GM20000 (cell line): ENCODE data around the gene PLCH2.

Source experiments
- DNase-seq: peaks from one replicate; pipeline ENCODE4 v3.0.0; 2012; ENCODE audit warnings: low spot score
- TF ChIP-seq, protein P1 (sequence below): IDR thresholded peaks from 2 replicates; pipeline ENCODE4 v1.5.1; 2012; ENCODE audit warnings: mild to moderate bottlenecking, control low read depth; ENCODE audit errors: extremely low read depth, missing control alignments

PLCH2 gene

DNA sequence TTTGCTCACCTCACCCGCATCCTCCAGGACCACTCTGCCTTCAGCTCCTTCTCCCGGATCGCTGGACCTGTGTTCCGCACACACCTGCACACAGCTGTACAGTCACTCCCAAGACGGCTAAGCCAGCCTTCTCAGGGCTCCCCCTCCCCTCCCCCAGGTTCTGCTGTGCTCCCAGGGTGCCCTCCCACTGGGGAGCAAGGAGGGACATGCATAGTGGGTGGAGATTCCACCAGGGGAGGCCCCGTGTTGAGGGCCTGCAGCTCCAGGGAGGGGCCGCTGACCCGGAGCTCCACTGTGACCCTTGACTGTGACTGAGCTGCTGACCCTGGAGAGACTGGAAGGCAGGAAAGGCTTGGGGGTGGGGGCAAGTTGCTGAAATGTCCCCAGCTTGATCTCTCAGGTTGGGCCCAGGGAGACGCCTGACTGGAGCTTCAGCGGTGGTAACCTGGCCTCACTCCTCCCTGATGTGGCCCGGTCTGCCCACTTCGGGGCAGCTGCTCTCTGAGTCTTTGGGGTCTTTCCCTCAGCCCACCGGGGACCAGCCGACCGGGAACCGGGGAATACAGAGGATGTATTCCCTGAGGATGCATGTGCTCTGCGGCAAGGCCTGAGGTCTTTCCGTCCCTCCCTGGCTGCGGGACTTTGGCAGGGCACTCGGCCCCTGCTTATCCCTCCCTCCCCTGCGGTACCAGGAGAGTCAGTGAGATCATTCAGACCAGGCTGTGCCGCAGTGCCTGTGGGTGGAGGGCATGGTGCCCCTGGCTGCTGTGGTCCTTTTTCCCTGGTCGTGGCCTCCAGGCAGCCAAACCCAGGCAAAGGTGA lies 28.6 kb upstream of the PLCH2 start:
- DNase-seq: no peak
- TF ChIP-seq, protein P1, sequence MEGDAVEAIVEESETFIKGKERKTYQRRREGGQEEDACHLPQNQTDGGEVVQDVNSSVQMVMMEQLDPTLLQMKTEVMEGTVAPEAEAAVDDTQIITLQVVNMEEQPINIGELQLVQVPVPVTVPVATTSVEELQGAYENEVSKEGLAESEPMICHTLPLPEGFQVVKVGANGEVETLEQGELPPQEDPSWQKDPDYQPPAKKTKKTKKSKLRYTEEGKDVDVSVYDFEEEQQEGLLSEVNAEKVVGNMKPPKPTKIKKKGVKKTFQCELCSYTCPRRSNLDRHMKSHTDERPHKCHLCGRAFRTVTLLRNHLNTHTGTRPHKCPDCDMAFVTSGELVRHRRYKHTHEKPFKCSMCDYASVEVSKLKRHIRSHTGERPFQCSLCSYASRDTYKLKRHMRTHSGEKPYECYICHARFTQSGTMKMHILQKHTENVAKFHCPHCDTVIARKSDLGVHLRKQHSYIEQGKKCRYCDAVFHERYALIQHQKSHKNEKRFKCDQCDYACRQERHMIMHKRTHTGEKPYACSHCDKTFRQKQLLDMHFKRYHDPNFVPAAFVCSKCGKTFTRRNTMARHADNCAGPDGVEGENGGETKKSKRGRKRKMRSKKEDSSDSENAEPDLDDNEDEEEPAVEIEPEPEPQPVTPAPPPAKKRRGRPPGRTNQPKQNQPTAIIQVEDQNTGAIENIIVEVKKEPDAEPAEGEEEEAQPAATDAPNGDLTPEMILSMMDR: no peak

DNA sequence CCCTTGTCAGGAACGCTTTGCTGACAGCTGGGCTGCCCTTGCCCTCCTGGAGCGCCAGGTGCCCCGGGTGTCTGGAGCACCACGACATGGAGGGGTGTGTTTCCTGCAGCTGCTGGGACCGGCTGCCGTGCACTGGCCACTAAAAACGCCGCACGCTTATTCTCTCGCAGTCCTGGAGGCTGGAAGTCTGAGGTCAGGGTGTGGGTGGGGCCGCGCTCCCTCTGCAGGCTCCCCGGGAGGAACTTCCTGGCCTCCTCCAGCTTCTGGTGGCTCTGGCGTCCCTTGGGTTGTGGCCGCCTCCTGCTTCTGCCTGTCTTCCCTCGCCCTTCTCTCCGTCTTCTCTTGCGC lies 28.0 kb upstream of the PLCH2 start:
- no peak for DNase-seq
- TF ChIP-seq, protein P1: no peak

DNA sequence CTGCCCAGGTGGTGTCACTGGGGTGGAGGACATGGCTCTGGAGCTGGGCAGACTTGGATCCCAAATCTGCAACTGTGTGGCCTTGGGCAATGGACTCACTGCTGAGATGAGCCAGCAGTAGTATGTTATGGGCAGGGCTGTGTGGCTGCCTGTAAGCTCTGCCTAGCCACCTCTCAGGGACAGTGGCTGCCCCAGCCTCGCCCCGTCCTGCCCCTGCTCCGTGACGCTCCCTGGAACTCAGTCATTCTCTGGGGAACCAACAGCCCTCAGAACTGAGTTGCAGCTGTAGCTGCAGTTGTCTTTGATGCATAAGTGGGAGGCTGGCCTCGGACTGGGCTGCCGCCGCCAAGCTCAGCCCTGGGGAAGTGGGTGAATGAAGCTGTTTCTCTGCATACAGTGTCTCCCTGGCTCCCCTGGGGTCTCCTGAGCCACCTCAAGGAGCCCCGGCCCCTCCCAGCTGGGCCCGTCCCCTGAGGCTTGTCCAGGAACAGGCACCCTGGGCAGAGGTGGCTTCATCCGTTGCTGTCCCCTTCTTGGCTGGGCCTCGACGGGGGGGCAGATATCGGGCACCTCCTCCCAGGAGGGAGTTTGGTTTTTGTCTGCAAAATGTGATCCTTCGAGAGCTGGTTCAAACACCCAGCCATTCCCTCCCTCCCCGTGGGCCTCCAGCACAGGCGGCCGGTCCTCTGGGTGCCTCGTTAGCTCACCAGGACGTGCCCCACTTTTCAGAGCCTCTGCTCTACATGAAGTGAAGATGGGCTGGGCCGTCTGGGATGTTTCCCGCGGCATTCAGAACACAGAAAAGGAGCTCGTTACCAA lies 26.2 kb upstream of the PLCH2 start:
- DNase-seq: peak; percentile 57
- TF ChIP-seq, protein P1: no peak

DNA sequence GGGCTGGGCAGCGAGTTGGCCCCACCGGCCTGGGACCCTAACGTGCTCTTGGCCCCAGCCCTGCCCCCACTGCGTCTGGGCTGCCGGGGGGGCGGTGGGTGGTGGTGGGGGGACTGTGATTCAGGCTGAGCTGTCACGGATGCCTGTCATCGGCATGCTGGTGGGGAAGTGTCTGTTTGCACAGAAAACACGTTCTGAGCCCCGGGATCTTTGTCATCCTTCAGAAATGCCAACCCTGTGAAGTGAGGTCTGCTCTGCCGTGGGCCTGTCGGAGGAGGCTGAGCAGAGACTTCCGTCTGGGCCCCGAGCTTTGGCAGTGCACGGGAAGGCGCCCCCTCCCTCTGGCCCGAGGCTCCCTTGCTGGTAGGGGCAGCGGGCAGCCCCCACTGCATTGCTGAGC lies 24.3 kb upstream of the PLCH2 start:
- DNase-seq: no peak
- TF ChIP-seq, protein P1: no peak

DNA sequence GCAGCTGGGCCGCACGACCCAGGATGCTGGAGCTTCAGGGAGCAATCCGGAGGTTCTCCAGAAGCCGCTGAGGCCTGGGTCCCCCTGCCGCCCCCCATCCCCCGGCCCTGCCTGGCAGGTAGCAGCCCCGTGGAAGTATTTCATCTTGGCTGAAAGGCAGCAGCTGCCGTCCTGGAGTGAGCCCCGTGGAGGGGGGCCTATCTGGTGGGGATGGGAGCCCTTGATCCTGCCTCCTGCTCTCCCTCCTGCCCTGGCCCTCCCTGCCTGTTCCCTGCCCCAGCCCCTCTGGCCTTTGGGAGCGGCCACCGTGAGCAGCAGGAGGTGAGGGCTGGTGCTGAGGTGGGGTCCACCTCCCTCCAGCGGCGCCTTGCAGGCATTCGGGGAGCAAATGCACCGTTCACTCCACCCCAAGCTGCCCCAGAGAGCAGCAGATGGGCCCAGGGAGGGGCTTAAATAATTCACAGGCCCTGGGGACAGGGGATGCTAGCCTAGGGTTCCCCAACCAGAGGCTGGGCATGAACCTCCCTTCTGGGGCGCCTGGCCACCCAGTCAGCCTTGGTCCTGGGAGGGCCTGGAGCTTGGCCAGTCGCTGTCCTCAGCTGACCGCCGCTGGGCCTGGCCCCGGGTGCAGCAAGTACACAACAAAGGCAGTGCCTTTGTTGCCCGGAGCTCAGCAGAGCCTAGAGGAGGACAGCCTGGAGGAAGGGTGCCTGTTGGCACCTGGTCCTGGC lies 23.7 kb upstream of the PLCH2 start:
- DNase-seq: no peak
- TF ChIP-seq, protein P1: no peak

DNA sequence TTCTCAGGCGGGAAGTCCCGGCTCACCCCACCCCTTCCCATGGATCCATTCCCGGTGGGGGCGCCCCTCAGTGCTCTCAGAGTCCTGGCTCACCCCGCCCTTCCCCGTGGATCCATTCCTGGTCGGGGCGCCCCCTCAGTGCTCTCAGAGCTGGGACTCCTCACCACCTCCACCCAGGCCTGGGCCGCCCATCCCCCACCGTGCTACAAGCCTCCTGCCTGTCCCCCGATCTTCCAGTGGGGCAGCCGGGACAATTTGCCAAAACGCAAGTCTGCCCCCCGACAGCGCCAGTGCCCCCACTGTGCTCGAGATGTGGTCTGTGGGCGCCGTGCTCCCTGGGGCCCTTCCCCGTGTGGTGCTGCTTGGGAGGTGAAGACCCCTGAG lies 23.2 kb upstream of the PLCH2 start:
- TF ChIP-seq, protein P1: no peak
- no peak for DNase-seq

DNA sequence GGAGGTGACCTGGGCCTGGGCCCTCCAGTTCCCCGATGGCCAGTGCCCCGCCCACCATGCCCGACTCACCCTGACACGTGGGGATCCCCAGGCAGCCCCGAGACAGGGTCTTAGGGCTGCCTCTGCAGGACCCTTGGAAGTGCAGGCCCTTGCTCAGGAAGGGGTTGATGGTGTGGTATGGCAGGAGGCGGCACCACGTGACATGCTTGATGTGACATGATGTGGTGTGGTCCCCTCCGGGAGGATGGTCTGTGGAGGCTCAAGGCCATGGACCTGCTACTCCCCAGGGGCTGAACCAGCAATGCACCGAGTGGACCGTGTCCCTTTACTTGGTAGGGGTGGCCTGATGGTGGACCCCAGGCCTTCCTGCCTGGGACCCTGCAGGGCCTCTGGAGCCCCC lies 21.9 kb upstream of the PLCH2 start:
- DNase-seq: no peak
- TF ChIP-seq, protein P1: no peak
